PC-3 (cell line): ENCODE results near the gene GCA.

Experiments
- CTCF ChIP-seq: fragments of 300-600 bp; sonication (generic); conservative IDR thresholded peaks from 2 replicates; pipeline ENCODE4 v1.5.1; 2017; ENCODE audit warnings: antibody characterized with exemption, low read depth, mild to moderate bottlenecking, low read length
- EZH2 ChIP-seq: fragments of 300-600 bp; sonication (generic); IDR thresholded peaks from one replicate; pipeline ENCODE4 v1.6.1; 2017; ENCODE audit warnings: antibody characterized with exemption, mild to moderate bottlenecking, low read length; ENCODE audit not compliant: unreplicated experiment

- TF ChIP-seq CTCF, result peak; percentile 87
- no peak for TF ChIP-seq EZH2
Measured at GRCh38 chr2:162297925-162298552, 45.9 kb upstream of the GCA start.
